Panc1 (cell line): ENCODE results near the gene STC2.

Experiments used
- TF ChIP-seq, protein P1 (sequence below), 2 experiments: IDR thresholded peaks; 2 replicates each; pipeline ENCODE4 v1.6.1; 2011 to 2012; ENCODE audit warnings: low read depth in 2 of 2, control low read depth in 1 of 2, low read length in 1 of 2, mild to moderate bottlenecking in 1 of 2, moderate library complexity in 1 of 2; ENCODE audit not compliant: insufficient read depth in 1 of 2
- TF ChIP-seq, protein P2 (sequence below): fragments of 450-650 bp; IDR thresholded peaks from 2 replicates; pipeline ENCODE4 v1.5.1; 2017; ENCODE audit warnings: mild to moderate bottlenecking

DNA sequence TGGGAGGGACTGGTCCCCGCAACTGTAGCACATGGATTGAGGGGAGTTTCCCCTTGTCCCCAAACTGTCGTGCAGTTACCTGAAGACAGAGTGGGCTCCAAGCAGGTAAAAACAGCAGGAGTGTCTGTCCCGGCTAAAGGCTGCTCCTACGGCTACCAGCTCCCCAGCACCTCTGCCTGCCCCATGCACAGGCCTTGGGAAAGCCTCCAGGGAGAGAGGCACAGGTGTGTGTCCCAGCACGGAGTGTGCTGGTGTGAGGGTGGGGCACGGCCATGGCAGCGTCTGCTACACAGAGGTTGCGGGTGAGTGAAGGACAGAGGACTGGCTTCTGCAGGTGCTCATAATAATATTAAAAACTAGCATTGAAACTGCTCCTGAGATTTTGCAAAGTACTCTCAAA, 30.4 kb downstream of the STC2 start:
- TF ChIP-seq, protein P1, sequence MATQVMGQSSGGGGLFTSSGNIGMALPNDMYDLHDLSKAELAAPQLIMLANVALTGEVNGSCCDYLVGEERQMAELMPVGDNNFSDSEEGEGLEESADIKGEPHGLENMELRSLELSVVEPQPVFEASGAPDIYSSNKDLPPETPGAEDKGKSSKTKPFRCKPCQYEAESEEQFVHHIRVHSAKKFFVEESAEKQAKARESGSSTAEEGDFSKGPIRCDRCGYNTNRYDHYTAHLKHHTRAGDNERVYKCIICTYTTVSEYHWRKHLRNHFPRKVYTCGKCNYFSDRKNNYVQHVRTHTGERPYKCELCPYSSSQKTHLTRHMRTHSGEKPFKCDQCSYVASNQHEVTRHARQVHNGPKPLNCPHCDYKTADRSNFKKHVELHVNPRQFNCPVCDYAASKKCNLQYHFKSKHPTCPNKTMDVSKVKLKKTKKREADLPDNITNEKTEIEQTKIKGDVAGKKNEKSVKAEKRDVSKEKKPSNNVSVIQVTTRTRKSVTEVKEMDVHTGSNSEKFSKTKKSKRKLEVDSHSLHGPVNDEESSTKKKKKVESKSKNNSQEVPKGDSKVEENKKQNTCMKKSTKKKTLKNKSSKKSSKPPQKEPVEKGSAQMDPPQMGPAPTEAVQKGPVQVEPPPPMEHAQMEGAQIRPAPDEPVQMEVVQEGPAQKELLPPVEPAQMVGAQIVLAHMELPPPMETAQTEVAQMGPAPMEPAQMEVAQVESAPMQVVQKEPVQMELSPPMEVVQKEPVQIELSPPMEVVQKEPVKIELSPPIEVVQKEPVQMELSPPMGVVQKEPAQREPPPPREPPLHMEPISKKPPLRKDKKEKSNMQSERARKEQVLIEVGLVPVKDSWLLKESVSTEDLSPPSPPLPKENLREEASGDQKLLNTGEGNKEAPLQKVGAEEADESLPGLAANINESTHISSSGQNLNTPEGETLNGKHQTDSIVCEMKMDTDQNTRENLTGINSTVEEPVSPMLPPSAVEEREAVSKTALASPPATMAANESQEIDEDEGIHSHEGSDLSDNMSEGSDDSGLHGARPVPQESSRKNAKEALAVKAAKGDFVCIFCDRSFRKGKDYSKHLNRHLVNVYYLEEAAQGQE (IDR thresholded peaks at IDR 0.05; ENCODE audit: insufficient read depth in 1 of 2, low read depth in 2 of 2, low read length in 1 of 2), result no peak
- TF ChIP-seq, protein P2, sequence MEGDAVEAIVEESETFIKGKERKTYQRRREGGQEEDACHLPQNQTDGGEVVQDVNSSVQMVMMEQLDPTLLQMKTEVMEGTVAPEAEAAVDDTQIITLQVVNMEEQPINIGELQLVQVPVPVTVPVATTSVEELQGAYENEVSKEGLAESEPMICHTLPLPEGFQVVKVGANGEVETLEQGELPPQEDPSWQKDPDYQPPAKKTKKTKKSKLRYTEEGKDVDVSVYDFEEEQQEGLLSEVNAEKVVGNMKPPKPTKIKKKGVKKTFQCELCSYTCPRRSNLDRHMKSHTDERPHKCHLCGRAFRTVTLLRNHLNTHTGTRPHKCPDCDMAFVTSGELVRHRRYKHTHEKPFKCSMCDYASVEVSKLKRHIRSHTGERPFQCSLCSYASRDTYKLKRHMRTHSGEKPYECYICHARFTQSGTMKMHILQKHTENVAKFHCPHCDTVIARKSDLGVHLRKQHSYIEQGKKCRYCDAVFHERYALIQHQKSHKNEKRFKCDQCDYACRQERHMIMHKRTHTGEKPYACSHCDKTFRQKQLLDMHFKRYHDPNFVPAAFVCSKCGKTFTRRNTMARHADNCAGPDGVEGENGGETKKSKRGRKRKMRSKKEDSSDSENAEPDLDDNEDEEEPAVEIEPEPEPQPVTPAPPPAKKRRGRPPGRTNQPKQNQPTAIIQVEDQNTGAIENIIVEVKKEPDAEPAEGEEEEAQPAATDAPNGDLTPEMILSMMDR, result no peak
